ENCODE data around the gene ACKR4. TPM values are rescaled to one million over a fixed set of nuclear protein-coding genes. Genes with fewer than 3 reads are reported as not detected.
"Not testable (repeated sequence)": the region's sequence is repeated elsewhere in the genome, so short reads cannot be mapped to it uniquely, and the experiment has no call there.

The ACKR4 gene
- 1.6 TPM for polyA plus RNA-seq (ENCODE audit: insufficient read length)
- long read RNA-seq, donor 1, partial matches to known transcripts, result 0 of 1 reads
- long read RNA-seq, donor 1, other reads (novel, unspliced or antisense), result 0 of 1 reads
- long read RNA-seq, donor 2, partial matches to known transcripts, result 0 of 2 reads
- long read RNA-seq, donor 2, other reads (novel, unspliced or antisense), result 0 of 2 reads
- long read RNA-seq, donor 3, result 0 reads
- long read RNA-seq, donor 4, result 0 reads
- long read RNA-seq, donor 5, result 0 reads
- long read RNA-seq, donor 6, result 0 reads
- long read RNA-seq, donor 7, partial matches to known transcripts, result 0 of 4 reads
- long read RNA-seq, donor 7, other reads (novel, unspliced or antisense), result 0 of 4 reads
- long read RNA-seq, donor 8, partial matches to known transcripts, result 0 of 1 reads
- long read RNA-seq, donor 8, other reads (novel, unspliced or antisense), result 0 of 1 reads

DNA sequence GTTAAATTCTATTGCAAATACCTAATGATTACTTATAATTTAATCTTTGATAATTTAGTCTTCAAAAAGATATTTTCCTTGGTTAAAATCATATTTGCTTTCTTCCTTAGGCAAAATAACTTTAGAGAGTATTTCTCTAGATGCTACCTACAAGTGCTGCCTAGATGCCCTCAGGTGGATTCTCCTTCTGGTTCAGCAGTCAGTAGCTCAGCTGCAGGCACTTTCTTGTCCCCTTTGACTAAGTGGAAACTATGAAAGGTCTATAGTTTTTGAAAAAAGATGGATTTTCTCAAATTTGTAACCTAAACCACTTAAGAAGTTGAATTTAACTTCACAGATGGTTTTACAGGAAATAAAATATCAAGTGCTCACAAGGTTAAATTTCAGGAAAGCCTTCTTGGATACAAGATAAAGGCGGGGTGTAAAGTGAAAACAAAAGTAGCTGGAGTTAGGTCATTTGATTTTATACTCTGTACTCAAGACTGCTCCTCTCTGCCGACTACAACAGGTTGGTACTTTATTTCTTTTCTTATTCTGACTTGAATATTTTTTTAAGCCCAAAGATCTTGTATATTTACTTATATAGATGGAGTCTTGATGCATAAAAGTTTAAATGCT lies at the start of gene ACKR4:
Gene ACKR4, plus strand, starts transcription at position 455 of the 618 bp plus-strand sequence. CDS start 3,128 bp downstream, outside the sequence.
- no peak for DNase-seq

DNA sequence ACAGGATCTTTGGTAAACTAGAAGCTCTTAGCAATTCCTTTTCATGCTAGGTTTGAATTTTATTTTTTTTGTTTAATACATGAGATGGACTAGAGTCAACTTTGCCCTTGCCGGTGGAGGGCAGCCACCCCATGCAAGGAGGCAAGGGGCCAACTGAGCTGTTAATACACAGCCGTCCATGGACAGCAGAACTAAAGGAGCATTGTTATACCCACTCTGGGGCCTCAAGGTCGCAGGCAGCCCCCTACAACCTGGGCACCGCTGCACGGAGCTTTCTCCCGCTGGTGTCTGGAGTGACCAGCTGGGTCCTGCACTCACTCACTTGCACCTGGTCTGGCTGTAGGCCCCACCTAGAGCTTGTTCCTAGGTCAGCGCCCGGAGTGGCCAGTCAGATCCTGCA lies 47.9 kb upstream of the ACKR4 start:
- no peak for DNase-seq

DNA sequence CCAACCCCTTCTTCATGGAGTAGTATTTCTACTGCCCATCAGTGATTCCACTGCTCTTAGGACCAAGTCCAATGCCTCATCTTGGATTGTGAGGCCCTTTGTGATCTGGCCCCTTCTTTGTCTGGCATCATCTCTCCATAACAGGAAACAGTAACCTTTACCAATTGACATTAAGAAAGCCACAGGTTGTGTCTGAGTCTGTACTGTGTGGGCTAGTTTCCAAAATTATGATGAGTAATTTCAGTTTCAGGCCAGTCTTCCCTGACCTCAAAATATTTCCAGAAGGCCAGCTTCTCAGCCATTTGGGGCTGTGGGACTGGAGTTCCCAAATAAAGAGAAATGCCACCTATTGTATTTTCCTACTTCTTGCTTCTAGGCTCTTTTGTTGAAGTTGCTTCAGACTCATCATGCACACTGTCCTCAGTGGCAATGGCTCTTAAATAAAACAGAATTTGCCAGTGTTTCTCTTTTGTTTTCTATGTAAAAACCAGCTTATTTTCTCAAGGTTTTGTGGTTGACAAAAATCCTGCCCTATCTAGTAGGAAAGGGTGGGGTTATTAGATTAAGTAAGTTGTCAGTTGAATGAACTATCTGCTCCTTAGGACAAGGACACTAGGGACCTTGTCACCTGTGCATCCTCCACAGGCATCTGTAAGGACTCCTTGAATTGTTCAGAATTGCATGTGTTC lies 47.0 kb upstream of the ACKR4 start:
- no peak for DNase-seq

GRCh38 chr3:132550579-132551305 lies 46.3 kb upstream of the ACKR4 start:
- no peak for DNase-seq

DNA sequence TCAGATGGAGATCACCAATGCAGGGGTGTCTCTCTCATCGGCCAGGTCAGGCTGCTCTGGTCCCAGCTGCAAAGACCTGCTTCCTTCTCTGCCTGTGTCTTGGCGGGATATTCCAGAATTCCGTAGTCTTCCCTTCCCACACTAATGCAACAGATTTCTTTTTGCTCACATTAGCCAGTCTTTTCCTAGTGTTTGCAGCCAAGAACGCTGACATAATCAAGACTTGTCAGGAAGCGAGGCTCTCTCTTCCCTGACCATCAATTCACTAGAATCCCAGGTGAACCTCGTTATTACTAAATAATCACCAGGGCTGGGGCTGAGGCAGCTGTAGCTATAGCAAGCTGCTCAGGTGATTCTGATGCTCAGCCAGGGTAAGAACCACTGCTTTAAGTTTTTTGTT lies 43.2 kb upstream of the ACKR4 start:
- DNase-seq, result no peak

- no peak for DNase-seq
Measured at GRCh38 chr3:132554437-132554836, 42.6 kb upstream of the ACKR4 start.

- DNase-seq, result no peak
Measured at GRCh38 chr3:132555306-132556035, 41.6 kb upstream of the ACKR4 start.

- not testable (repeated sequence) for DNase-seq
Measured at GRCh38 chr3:132556036-132556386, 41.1 kb upstream of the ACKR4 start.

DNA sequence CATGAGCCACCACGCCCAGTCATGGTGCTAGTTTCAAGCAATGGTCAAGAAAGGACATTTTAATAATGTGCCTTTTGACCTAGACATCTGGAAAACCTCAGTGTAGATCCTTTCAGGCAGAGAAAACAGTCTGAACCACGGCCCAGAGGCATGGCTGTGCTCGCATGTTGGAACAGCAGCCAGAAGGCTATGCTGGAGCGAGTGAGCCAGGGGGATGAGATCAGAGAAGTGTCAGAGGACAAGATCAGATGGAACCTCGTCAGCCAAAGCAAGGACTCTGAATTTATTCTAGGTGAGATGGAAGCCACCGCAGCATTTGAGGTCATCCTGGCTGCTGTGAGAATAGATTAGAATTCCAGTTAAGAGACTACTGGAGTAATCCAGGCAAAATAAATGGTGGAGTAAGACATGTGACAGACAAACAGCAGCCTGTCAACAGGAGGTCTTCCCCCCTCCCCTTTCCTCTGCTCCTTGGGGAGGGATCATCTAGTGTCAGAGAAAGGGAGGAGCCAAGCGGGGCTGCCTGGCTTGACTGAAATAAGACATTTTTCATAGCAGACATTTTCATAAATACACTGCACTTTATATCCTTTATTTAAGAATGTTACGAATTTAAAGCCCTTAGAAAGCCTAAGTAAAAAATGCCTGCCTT lies 40.4 kb upstream of the ACKR4 start:
- DNase-seq, result no peak

DNA sequence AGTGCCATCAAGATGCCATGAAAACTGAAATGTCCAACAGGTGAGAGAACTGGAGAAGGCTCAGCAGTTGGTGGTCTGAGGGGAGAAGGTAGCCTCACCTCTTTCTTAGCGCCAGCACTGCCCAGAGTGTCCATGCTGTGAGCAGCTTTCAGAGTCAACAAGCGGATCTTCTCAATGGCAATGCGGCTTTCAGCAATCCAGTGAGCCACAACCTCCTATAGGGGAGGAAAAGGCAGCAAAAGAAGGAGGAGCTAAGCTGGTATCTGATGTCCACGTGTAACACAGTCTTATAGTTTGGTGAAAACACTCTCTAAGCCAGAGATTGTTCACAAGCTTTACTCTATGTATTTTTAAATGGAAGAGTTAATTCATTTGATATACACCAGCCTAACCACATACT lies 36.1 kb upstream of the ACKR4 start:
- DNase-seq, result no peak

- no peak for DNase-seq
Measured at GRCh38 chr3:132563420-132564069, 33.5 kb upstream of the ACKR4 start.

- no peak for DNase-seq
Measured at GRCh38 chr3:132564070-132564465, 33.0 kb upstream of the ACKR4 start.

- DNase-seq, result no peak
Measured at GRCh38 chr3:132568422-132568821, 28.6 kb upstream of the ACKR4 start.

- DNase-seq, result no peak
Measured at GRCh38 chr3:132569153-132569552, 27.9 kb upstream of the ACKR4 start.

DNA sequence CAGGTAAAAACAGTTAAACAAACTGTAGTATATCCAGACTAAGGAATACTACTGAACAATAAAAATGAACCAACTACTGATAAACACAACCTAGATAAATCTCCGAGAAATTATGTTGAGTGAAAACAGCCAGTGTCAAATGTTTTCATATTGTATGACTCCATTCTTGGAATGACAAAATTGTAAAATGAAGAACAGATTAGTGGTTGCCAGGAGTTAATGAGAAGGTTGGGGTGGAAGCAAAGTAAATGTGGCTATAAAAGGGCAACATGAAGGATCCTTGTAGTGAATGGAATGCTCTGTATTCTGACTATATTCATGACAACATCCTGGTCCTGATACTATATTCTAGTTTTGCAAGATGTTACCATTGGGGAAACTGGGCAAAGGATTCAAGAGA lies 27.5 kb upstream of the ACKR4 start:
- DNase-seq, result no peak

GRCh38 chr3:132570016-132570415 lies 27.1 kb upstream of the ACKR4 start:
- no peak for DNase-seq

DNA sequence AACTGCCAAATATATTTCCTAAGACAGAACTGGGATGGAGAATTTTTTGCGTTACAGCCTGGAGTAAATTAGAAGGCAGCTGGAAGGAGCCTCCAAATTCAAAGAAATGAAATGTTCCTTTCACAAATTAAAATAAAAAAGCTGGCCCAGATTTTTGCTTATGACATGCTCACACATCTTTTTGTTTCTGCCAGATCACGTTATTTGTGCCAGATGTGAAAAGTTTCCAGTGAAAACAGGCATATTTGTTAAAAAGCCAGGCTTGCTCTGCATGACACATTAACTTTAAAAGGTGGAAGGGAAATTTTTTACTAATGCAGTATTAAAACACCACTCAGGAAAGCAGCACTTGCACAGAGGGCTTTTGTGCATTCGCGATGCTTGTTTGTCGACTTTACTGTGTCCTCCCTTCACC lies 23.3 kb upstream of the ACKR4 start:
- DNase-seq, result no peak

GRCh38 chr3:132587401-132587800 lies 9.7 kb upstream of the ACKR4 start:
- DNase-seq, result no peak

GRCh38 chr3:132592216-132592615 lies 4.9 kb upstream of the ACKR4 start:
- DNase-seq, result no peak

GRCh38 chr3:132593241-132593946 lies 3.7 kb upstream of the ACKR4 start:
- no peak for DNase-seq
